ENCODE measurements around the gene PLCB4. TPM values are rescaled to one million over a fixed set of nuclear protein-coding genes. Genes with fewer than 3 reads are reported as not detected.

Gene PLCB4
- polyA plus RNA-seq, 1 of the 3 experiments (the other 2 are of a cell fraction): 5.5 TPM

- POLR2A ChIA-PET: no interaction called here
- H3K9me2 ChIP-seq: no peaks in the 10 kb centered on the region
- H4K20me1 ChIP-seq (ENCODE audit: insufficient read depth): no peaks in the 10 kb centered on the region
- peaks cover 13 to 35% of the 10 kb centered on the region in 2 experiments for H3K36me3 ChIP-seq (replicated peaks in 1 of 2; ENCODE audit: control insufficient read depth in 1 of 2, insufficient read depth in 2 of 2, low read length in 1 of 2)
- H3K27me3 ChIP-seq (ENCODE audit: insufficient read depth): no peaks in the 10 kb centered on the region
- DNase-seq: peak; percentile 77
- H3K9me3 ChIP-seq: no peaks in the 10 kb centered on the region
- no peak overlapping the region for H3K9ac ChIP-seq
- no peaks in the 10 kb centered on the region for H3K4me1 ChIP-seq (ENCODE audit: control insufficient read depth in 1 of 2, insufficient read depth in 2 of 2, low read depth in 1 of 2, low read length in 1 of 2)
- no peak overlapping the region for H3K27ac ChIP-seq (ENCODE audit: low read depth in 2 of 2, low read length in 1 of 2)
- peak overlapping the region; percentile 75; the same call in 1 of the 2 replicates for H2AFZ ChIP-seq (ENCODE audit: low read depth)
- peak overlapping the region in 1 of 2 experiments; percentile 32; a peak in 1 of 4 replicates for H3K4me3 ChIP-seq (ENCODE audit: low read depth in 2 of 2, low read length in 1 of 2)
- H3F3A ChIP-seq (replicated peaks; ENCODE audit: insufficient read depth): no peaks in the 10 kb centered on the region
- 48% methylated on average over 3 of the region's 4 CpGs for WGBS (ENCODE audit: low lambda C conversion rate)
- H3K4me2 ChIP-seq: no peak overlapping the region
- no peaks in the 10 kb centered on the region for H3K79me2 ChIP-seq (ENCODE audit: insufficient read depth)
- CTCF ChIA-PET: interaction anchor here (0.6 to 3.0 kb wide), 35 partner anchors 8 to 643 kb away, joined by 3 to 28 read pairs (median 5); no protein-coding TSS in a partner anchor
- TF ChIP-seq MAX (IDR thresholded peaks at IDR 0.05; ENCODE audit: low read depth) (no peak), RAD21 (IDR thresholded peaks at IDR 0.05; ENCODE audit: low read length) (peak; percentile 85), NRF1 (IDR thresholded peaks at IDR 0.05; ENCODE audit: low read depth, low read length) (no peak), CTCF (IDR thresholded peaks at IDR 0.05) (peak; percentile 80), IRF3 (IDR thresholded peaks at IDR 0.05; ENCODE audit: low read depth, low read length) (no peak), RCOR1 (IDR thresholded peaks at IDR 0.05; ENCODE audit: low read length) (no peak), EZH2phosphoT487 (IDR thresholded peaks at IDR 0.05; ENCODE audit: borderline replicate concordance, low read depth) (no peak), RXRA (IDR thresholded peaks at IDR 0.05; ENCODE audit: borderline replicate concordance, low read depth) (no peak), NFIC (IDR thresholded peaks at IDR 0.05; ENCODE audit: borderline replicate concordance) (no peak), TAF1 (IDR thresholded peaks at IDR 0.05; ENCODE audit: borderline replicate concordance, low read depth, low read length) (no peak), FOXM1 (IDR thresholded peaks at IDR 0.05; ENCODE audit: low read depth) (no peak), TEAD4 (IDR thresholded peaks at IDR 0.05; ENCODE audit: borderline replicate concordance, insufficient read depth) (no peak), SIN3A (IDR thresholded peaks at IDR 0.05; ENCODE audit: borderline replicate concordance, low read depth, low read length) (no peak), JUND (IDR thresholded peaks at IDR 0.05) (no peak), TCF12 (IDR thresholded peaks at IDR 0.05) (no peak), EP300 (IDR thresholded peaks at IDR 0.05; ENCODE audit: borderline replicate concordance in 1 of 2, low read depth in 1 of 2, low read length in 1 of 2) (no peak)
- TF ChIP-seq, protein P1, sequence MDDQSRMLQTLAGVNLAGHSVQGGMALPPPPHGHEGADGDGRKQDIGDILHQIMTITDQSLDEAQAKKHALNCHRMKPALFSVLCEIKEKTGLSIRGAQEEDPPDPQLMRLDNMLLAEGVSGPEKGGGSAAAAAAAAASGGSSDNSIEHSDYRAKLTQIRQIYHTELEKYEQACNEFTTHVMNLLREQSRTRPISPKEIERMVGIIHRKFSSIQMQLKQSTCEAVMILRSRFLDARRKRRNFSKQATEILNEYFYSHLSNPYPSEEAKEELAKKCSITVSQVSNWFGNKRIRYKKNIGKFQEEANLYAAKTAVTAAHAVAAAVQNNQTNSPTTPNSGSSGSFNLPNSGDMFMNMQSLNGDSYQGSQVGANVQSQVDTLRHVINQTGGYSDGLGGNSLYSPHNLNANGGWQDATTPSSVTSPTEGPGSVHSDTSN (IDR thresholded peaks at IDR 0.05): no peak
- TF ChIP-seq, protein P2, sequence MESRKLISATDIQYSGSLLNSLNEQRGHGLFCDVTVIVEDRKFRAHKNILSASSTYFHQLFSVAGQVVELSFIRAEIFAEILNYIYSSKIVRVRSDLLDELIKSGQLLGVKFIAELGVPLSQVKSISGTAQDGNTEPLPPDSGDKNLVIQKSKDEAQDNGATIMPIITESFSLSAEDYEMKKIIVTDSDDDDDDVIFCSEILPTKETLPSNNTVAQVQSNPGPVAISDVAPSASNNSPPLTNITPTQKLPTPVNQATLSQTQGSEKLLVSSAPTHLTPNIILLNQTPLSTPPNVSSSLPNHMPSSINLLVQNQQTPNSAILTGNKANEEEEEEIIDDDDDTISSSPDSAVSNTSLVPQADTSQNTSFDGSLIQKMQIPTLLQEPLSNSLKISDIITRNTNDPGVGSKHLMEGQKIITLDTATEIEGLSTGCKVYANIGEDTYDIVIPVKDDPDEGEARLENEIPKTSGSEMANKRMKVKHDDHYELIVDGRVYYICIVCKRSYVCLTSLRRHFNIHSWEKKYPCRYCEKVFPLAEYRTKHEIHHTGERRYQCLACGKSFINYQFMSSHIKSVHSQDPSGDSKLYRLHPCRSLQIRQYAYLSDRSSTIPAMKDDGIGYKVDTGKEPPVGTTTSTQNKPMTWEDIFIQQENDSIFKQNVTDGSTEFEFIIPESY (IDR thresholded peaks at IDR 0.05; ENCODE audit: borderline replicate concordance, low read depth): no peak
- TF ChIP-seq, protein P3, sequence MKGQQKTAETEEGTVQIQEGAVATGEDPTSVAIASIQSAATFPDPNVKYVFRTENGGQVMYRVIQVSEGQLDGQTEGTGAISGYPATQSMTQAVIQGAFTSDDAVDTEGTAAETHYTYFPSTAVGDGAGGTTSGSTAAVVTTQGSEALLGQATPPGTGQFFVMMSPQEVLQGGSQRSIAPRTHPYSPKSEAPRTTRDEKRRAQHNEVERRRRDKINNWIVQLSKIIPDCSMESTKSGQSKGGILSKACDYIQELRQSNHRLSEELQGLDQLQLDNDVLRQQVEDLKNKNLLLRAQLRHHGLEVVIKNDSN (IDR thresholded peaks at IDR 0.05; ENCODE audit: borderline replicate concordance, low read depth): no peak
- TF ChIP-seq, protein P4, sequence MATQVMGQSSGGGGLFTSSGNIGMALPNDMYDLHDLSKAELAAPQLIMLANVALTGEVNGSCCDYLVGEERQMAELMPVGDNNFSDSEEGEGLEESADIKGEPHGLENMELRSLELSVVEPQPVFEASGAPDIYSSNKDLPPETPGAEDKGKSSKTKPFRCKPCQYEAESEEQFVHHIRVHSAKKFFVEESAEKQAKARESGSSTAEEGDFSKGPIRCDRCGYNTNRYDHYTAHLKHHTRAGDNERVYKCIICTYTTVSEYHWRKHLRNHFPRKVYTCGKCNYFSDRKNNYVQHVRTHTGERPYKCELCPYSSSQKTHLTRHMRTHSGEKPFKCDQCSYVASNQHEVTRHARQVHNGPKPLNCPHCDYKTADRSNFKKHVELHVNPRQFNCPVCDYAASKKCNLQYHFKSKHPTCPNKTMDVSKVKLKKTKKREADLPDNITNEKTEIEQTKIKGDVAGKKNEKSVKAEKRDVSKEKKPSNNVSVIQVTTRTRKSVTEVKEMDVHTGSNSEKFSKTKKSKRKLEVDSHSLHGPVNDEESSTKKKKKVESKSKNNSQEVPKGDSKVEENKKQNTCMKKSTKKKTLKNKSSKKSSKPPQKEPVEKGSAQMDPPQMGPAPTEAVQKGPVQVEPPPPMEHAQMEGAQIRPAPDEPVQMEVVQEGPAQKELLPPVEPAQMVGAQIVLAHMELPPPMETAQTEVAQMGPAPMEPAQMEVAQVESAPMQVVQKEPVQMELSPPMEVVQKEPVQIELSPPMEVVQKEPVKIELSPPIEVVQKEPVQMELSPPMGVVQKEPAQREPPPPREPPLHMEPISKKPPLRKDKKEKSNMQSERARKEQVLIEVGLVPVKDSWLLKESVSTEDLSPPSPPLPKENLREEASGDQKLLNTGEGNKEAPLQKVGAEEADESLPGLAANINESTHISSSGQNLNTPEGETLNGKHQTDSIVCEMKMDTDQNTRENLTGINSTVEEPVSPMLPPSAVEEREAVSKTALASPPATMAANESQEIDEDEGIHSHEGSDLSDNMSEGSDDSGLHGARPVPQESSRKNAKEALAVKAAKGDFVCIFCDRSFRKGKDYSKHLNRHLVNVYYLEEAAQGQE (IDR thresholded peaks at IDR 0.05; ENCODE audit: low read depth, low read length): no peak
These were observed 324.3 kb downstream of the PLCB4 start for GRCh38 chr20:9392892-9393857.

All from SK-N-SH (cell line).